ENCODE results near the gene SYNGR4. TPM values are rescaled to one million over a fixed set of nuclear protein-coding genes. Genes with fewer than 3 reads are reported as not detected.

SYNGR4 gene
- total RNA-seq, 1 experiment from 2014 or later, result 0.49 TPM

- Histone ChIP-seq H3K9me3 (ENCODE audit: control insufficient read depth in 1 of 2, insufficient read depth in 1 of 2, low read depth in 1 of 2, low read length in 2 of 2) (no peaks in the 10 kb centered on the region), H3K4me3 (replicated peaks in 1 of 2; ENCODE audit: low read depth in 1 of 2, low read length in 2 of 2) (peak overlapping the region in 1 of 2 experiments; percentile 8; a peak in 1 of 4 replicates), H3K9me2 (ENCODE audit: insufficient read depth) (no peaks in the 10 kb centered on the region), H3K9ac (ENCODE audit: low read length) (no peak overlapping the region; the same call in 1 of the 2 replicates), H3K27me3 (ENCODE audit: insufficient read depth, low read length) (no peaks in the 10 kb centered on the region), H3K36me3 (ENCODE audit: control insufficient read depth in 1 of 2, insufficient read depth in 2 of 2, low read length in 2 of 2) (peaks cover 8% of the 10 kb centered on the region in 2 experiments; a peak in 2 of 4 replicates), H3K4me2 (ENCODE audit: low read length) (peak overlapping the region; percentile 66), H3K27ac (ENCODE audit: low read depth, low read length) (no peak overlapping the region), H2AFZ (ENCODE audit: low read depth, low read length, poor library complexity, severe bottlenecking) (no peak overlapping the region), H3K4me1 (ENCODE audit: control insufficient read depth in 1 of 2, insufficient read depth in 2 of 2, low read length in 2 of 2) (peaks cover 18 to 31% of the 10 kb centered on the region in 2 experiments; a peak in 3 of 4 replicates), H3K79me2 (ENCODE audit: insufficient read depth, low read length) (no peaks in the 10 kb centered on the region), H4K20me1 (ENCODE audit: insufficient read depth) (no peaks in the 10 kb centered on the region)
- DNase-seq (ENCODE audit: low read depth, low spot score), result no peak
- ChIA-PET CTCF (no interaction called here), RAD21 (ENCODE audit: low non-redundant PET in 1 of 2, low total read pairs in 2 of 2, uncharacterized antibody in 2 of 2, unreplicated experiment in 2 of 2) (no interaction called here), POLR2A (no interaction called here)
- no peak for TF ChIP-seq FOSL1 (IDR thresholded peaks at IDR 0.05; ENCODE audit: low read depth)
- TF ChIP-seq EZH2phosphoT487 (IDR thresholded peaks at IDR 0.05; ENCODE audit: borderline replicate concordance), result no peak
- no peak for TF ChIP-seq EZH2 (IDR thresholded peaks at IDR 0.05)
- TF ChIP-seq CEBPB (IDR thresholded peaks at IDR 0.05; ENCODE audit: low read depth), result no peak
- no peak for TF ChIP-seq ZBTB33 (IDR thresholded peaks at IDR 0.05; ENCODE audit: extremely low read depth, insufficient replicate concordance, low read length)
- no peak for TF ChIP-seq EGR1 (IDR thresholded peaks at IDR 0.05; ENCODE audit: low read depth)
- no peak for TF ChIP-seq MAX (IDR thresholded peaks at IDR 0.05)
- no peak for TF ChIP-seq ZFX (IDR thresholded peaks at IDR 0.05)
- no peak for TF ChIP-seq POLR2A (IDR thresholded peaks at IDR 0.05; ENCODE audit: borderline replicate concordance, extremely low read depth, insufficient read depth, insufficient read length)
- no peak for TF ChIP-seq SP1 (IDR thresholded peaks at IDR 0.05; ENCODE audit: low read depth)
- TF ChIP-seq RAD21 (IDR thresholded peaks at IDR 0.05; ENCODE audit: low read depth), result no peak
- no peak for TF ChIP-seq ATF3 (IDR thresholded peaks at IDR 0.05)
- intact Hi-C loops (cut with micrococcal nuclease), result no loop called here
- ATAC-seq, result peak; percentile 12; the same call in 1 of the 2 replicates
- no TSS peak for BruUV-seq (replicated peaks)
Observed at GRCh38 chr19:48378194-48378570, 14.0 kb downstream of the SYNGR4 start.
